GM10266 (cell line): ENCODE results near the gene NISCH.
"Not testable (repeated sequence)": the region's sequence is repeated elsewhere in the genome, so short reads cannot be mapped to it uniquely, and the experiment has no call there.

ENCODE experiments used
- DNase-seq: peaks from one replicate; pipeline ENCODE4 v3.0.0; 2012; ENCODE audit errors: extremely low spot score
- TF ChIP-seq, protein P1 (sequence below): IDR thresholded peaks from 2 replicates; pipeline ENCODE4 v1.5.1; 2012; ENCODE audit warnings: mild to moderate bottlenecking, low read depth; ENCODE audit not compliant: control insufficient read depth, insufficient read depth; ENCODE audit errors: missing control alignments

Gene NISCH

GRCh38 chr3:52522651-52523251 lies 67.3 kb downstream of the NISCH start:
- no peak for DNase-seq
- TF ChIP-seq, protein P1, sequence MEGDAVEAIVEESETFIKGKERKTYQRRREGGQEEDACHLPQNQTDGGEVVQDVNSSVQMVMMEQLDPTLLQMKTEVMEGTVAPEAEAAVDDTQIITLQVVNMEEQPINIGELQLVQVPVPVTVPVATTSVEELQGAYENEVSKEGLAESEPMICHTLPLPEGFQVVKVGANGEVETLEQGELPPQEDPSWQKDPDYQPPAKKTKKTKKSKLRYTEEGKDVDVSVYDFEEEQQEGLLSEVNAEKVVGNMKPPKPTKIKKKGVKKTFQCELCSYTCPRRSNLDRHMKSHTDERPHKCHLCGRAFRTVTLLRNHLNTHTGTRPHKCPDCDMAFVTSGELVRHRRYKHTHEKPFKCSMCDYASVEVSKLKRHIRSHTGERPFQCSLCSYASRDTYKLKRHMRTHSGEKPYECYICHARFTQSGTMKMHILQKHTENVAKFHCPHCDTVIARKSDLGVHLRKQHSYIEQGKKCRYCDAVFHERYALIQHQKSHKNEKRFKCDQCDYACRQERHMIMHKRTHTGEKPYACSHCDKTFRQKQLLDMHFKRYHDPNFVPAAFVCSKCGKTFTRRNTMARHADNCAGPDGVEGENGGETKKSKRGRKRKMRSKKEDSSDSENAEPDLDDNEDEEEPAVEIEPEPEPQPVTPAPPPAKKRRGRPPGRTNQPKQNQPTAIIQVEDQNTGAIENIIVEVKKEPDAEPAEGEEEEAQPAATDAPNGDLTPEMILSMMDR = no peak

DNA sequence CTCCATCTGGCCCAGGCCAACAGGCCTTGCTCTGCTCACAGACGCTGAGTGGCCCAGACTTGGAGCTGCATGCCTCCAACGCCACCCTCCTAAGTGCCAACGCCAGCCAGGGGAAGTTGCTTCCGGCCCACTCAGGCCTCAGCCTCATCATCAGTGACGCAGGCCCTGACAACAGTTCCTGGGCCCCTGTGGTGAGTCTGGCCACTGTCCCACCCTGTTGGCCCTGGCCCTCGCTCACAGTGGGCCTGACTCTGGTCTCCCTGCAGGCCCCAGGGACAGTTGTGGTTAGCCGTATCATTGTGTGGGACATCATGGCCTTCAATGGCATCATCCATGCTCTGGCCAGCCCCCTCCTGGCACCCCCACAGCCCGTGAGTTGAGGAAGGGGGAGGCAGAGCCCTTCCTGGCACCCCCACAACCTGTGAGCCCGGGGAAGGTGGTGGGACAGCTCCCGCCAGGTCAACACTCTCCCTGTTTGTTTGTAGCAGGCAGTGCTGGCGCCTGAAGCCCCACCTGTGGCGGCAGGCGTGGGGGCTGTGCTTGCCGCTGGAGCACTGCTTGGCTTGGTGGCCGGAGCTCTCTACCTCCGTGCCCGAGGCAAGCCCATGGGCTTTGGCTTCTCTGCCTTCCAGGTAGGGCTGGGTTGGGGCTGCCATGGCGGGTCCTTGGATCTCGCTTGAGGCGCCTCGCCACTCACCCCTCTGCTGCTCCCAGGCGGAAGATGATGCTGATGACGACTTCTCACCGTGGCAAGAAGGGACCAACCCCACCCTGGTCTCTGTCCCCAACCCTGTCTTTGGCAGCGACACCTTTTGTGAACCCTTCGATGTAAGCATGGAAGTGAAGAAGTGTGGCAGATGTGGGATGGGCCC lies 68.2 kb downstream of the NISCH start:
- no peak for DNase-seq
- TF ChIP-seq, protein P1 = no peak

DNA sequence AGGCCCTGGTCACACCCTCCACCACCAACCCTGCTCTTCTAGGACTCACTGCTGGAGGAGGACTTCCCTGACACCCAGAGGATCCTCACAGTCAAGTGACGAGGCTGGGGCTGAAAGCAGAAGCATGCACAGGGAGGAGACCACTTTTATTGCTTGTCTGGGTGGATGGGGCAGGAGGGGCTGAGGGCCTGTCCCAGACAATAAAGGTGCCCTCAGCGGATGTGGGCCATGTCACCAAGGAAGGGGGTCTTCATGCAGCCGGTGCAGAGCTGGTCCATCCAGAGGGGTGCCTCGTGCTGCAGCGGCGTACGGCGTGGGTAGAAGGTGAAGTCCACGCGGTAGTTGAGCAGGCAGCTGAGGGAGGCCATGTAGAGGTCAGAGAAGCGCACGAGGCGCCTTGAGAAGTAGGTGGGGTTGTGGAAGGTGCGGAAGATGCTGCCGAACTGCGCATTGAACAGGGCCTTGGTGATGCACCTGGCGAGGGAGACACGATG lies 68.9 kb downstream of the NISCH start:
- no peak for DNase-seq
- TF ChIP-seq, protein P1 = no peak

- DNase-seq = no peak
- TF ChIP-seq, protein P1 = no peak
Measured at GRCh38 chr3:52524752-52525679, 69.6 kb downstream of the NISCH start.

DNA sequence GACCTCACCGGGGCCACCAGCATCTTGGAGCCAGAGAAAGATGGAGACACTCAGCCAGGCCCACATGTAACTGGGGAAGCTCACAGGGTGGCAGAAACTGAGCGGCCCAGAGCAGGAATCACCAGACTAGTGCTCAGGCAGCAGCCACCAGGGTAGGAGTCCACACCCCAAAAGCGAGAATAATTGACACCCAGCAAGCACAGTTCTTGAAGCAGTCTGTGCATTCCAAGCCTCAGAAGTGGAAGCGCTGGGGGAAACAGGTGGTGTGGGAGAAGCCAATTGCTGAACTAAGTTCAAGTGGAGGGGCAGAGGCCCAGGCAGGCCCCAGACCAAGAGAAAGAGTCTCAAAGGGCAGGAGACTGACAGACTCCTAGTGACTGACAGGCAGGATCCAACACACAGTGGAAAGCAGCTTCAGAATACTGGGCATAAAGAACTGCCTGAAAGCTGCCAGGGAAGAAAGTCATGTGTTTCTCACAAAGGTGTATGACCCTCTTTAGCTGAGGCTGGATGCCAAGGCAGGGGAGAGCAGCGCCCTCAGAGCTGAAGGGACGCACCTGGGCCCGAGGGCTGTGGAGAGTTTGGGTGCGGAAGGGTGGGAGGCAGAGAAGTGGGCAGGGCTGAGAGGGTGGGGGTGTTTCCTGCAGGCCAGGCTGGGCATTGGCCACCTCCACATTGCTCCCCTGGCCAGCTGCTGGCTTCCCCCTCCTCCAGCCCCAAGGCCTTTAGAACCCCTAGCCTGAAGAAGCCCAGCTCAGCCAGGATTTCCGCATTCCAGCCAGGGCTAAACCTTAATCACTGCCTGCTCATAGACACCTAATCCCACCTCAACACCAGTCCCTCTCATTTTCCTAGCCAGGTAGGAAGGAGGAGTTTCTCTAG lies 70.5 kb downstream of the NISCH start:
- TF ChIP-seq, protein P1 = no peak
- DNase-seq = no peak

DNA sequence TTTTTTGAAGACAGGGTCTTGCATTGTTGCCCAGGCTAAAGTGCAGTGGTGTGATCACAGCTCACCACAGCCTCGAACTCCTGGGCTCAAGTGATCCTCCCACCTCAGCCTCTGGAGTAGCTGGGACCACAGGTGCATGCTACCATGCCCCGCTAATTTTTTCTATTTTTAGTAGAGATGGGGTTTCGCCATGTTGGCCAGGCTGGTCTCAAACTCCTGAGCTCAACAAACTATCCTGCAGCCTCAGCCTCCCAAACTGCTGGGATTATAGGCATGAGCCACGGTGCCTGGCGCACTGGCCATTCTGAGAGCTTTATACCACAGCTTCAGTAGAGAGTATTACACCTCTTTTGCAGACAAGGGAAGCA lies 71.3 kb downstream of the NISCH start:
- DNase-seq = not testable (repeated sequence)

DNA sequence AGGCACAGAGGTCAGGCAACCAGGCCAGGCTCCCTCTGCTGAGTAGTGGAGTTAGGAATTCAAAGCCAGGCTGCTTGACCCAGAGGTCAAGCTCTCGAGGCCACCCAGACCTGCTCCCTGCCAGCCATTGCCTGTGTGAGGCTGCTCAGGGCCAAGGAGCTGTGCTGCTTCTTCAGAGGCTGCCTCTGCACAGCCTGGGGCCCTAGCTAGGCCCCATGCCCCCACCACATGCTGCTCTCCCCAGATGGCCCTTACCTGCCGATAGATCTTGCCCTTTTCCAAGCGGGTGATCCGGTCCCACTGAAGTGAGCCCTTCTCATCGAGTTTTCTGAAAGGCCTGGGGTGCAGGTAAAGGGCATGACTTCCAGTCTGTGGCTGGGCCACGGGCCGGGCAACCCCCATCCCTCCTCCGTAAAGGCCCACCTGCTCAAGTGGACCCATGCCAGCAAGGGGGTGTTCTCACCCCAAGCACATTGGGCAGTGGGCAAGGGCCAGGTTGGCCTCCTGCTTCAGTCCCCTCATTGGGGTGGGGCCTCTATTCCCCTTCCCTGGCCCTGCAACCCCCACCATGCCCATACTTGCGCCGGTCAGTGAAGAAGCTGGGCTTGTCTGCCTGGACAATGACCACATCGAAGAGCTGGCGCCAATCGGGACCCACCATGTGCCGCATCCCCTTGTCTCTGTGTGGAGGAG lies 71.8 kb downstream of the NISCH start:
- TF ChIP-seq, protein P1 = no peak
- DNase-seq = no peak
